A549 (cell line): ENCODE results near the gene TBC1D20. TPM values are rescaled to one million over a fixed set of nuclear protein-coding genes. Genes with fewer than 3 reads are reported as not detected.

Source experiments
- ATAC-seq, 2 experiments: fragments of 200-7000 bp in 1 of 2; fragments of >200 bp in 1 of 2; cut with Nextera tagmentation in 1 of 2; cut with Tn5 transposase in 1 of 2; 3 replicates each; pipeline versions ENCODE4 v1.8.0 to v1.9.1; 2018 to 2020; ENCODE audit warnings: mild to moderate bottlenecking in 1 of 2, moderate library complexity in 1 of 2
- CTCF ChIA-PET: fragments of 300-600 bp; sonication (Branson Sonifier 250); formaldehyde crosslinking; extraction: SDS; loops from one replicate; lab custom pipeline; 2021; ENCODE audit warnings: antibody characterized with exemption, inconsistent platforms; lab: Yijun Ruan, JAX
- POLR2A ChIA-PET: fragments of 350-600 bp; formaldehyde crosslinking; extraction: SDS; loops from one replicate; lab custom pipeline; 2021; ENCODE audit warnings: antibody characterized with exemption, inconsistent platforms; lab: Yijun Ruan, JAX
- DNase-seq, 2 experiments: peaks; one replicate each; pipeline versions ENCODE4 v3.0.0 to v3.0.0-alpha.2; 2011 to 2016; ENCODE audit warnings: low read depth in 1 of 2, low spot score in 1 of 2
- FAIRE-seq: peaks from 2 replicates; lab custom pipeline; 2011; peaks lifted over from hg19 to GRCh38; lab: Jason Lieb, UNC
- H3K27ac ChIP-seq, 2 experiments: fragments of >200 bp; sonication (Bioruptor Twin); formaldehyde crosslinking; 3 replicates each; pipeline ENCODE4 v1.5.1; 2016 to 2017
- H3K4me1 ChIP-seq: fragments of >200 bp; sonication (Bioruptor Twin); formaldehyde crosslinking; 3 replicates; pipeline ENCODE4 v1.6.1; 2016
- H3K4me2 ChIP-seq: fragments of >200 bp; sonication (Bioruptor Twin); formaldehyde crosslinking; 3 replicates; pipeline ENCODE4 v1.6.1; 2016
- H3K4me3 ChIP-seq: fragments of >200 bp; sonication (Bioruptor Twin); formaldehyde crosslinking; 3 replicates; pipeline ENCODE4 v1.5.1; 2016
- H3K9me3 ChIP-seq: fragments of >200 bp; sonication (Bioruptor Twin); formaldehyde crosslinking; 3 replicates; pipeline ENCODE4 v1.6.1; 2016
- BHLHE40 ChIP-seq: IDR thresholded peaks from 2 replicates; pipeline ENCODE4 v1.6.1; 2012; ENCODE audit warnings: low read depth, low read length, inconsistent platforms
- CBX2 ChIP-seq: fragments of 200-600 bp; sonication (generic); IDR thresholded peaks from 2 replicates; pipeline ENCODE4 v1.6.1; 2016; ENCODE audit warnings: low read depth, mild to moderate bottlenecking, borderline replicate concordance
- EHMT2 ChIP-seq: fragments of 200-600 bp; sonication (generic); IDR thresholded peaks from 2 replicates; pipeline ENCODE4 v1.6.1; 2016; ENCODE audit warnings: antibody characterized with exemption, low read depth, mild to moderate bottlenecking, moderate library complexity
- EP300 ChIP-seq, 2 experiments: fragments of >200 bp; sonication (Bioruptor Twin); formaldehyde crosslinking; IDR thresholded peaks; 2 replicates in 1 of 2; 3 replicates in 1 of 2; pipeline ENCODE4 v1.6.1; 2016 to 2017
- ESRRA ChIP-seq: fragments of 150-350 bp; IDR thresholded peaks from 2 replicates; pipeline ENCODE4 v1.6.1; 2014; ENCODE audit warnings: mild to moderate bottlenecking, low read length, borderline replicate concordance
- FOSB ChIP-seq: fragments of 250-450 bp; sonication (Bioruptor Pico); IDR thresholded peaks from 2 replicates; pipeline ENCODE4 v1.5.0; 2020; ENCODE audit warnings: mild to moderate bottlenecking, moderate library complexity
- GATA3 ChIP-seq: IDR thresholded peaks from 2 replicates; pipeline ENCODE4 v1.6.1; 2012; ENCODE audit warnings: borderline replicate concordance
- HEYL ChIP-seq: fragments of 250-450 bp; sonication (Bioruptor Pico); IDR thresholded peaks from 2 replicates; pipeline ENCODE4 v1.8.0; 2021; ENCODE audit warnings: mild to moderate bottlenecking, moderate library complexity
- HOXB13 ChIP-seq: fragments of 250-450 bp; sonication (Bioruptor Pico); IDR thresholded peaks from 2 replicates; pipeline ENCODE4 v1.5.0; 2020; ENCODE audit warnings: low read depth, mild to moderate bottlenecking, moderate library complexity
- HOXB5 ChIP-seq: fragments of 250-450 bp; sonication (Bioruptor Pico); IDR thresholded peaks from 2 replicates; pipeline ENCODE4 v1.5.0; 2020; ENCODE audit warnings: mild to moderate bottlenecking, moderate library complexity
- MAFK ChIP-seq: fragments of 450-650 bp; IDR thresholded peaks from 2 replicates; pipeline ENCODE4 v1.6.1; 2014; ENCODE audit not compliant: partially characterized antibody
- MAZ ChIP-seq: fragments of 150-350 bp; IDR thresholded peaks from 2 replicates; pipeline ENCODE4 v1.6.1; 2014; ENCODE audit warnings: antibody characterized with exemption, low read depth, low read length, borderline replicate concordance
- RAD21 ChIP-seq, 2 experiments: fragments of >200 bp in 1 of 2; sonication (Bioruptor Twin) in 1 of 2; formaldehyde crosslinking in 1 of 2; IDR thresholded peaks in 1 of 2; conservative IDR thresholded peaks in 1 of 2; 2 replicates in 1 of 2; 3 replicates in 1 of 2; pipeline ENCODE4 v1.6.1; 2012 to 2018; ENCODE audit warnings: inconsistent platforms in 1 of 2
- RARB ChIP-seq: fragments of 250-450 bp; sonication (Bioruptor Pico); IDR thresholded peaks from 2 replicates; pipeline ENCODE4 v1.8.0; 2021; ENCODE audit warnings: mild to moderate bottlenecking, moderate library complexity
- RFX5 ChIP-seq: fragments of 450-650 bp; IDR thresholded peaks from 2 replicates; pipeline ENCODE4 v1.7.1; 2014; ENCODE audit warnings: antibody characterized with exemption, mild to moderate bottlenecking, moderate library complexity
- TP53 ChIP-seq: fragments of 250-450 bp; sonication (Bioruptor Pico); IDR thresholded peaks from 2 replicates; pipeline ENCODE4 v1.5.0; 2021; ENCODE audit warnings: mild to moderate bottlenecking, moderate library complexity
- ZFP36 ChIP-seq: fragments of 450-650 bp; IDR thresholded peaks from 2 replicates; pipeline ENCODE4 v1.6.1; 2014; ENCODE audit warnings: borderline replicate concordance; ENCODE audit not compliant: partially characterized antibody
- ZNF302 ChIP-seq: fragments of 250-450 bp; sonication (Bioruptor Pico); IDR thresholded peaks from 2 replicates; pipeline ENCODE4 v1.9.0; 2021; ENCODE audit warnings: inconsistent platforms, mild to moderate bottlenecking, moderate library complexity
- WGBS: methylation state at CpG from one replicate; pipeline ENCODE4 v1.1.6; 2017; ENCODE audit errors: missing lambda C conversion rate; 5-methylcytosine and 5-hydroxymethylcytosine counted together
- polyA plus RNA-seq, 4 experiments: library from polyadenylated mRNA; depleted of rRNA in 3 of 4; stranded (reverse); fragments of >200 nt; fragmentation: RNase III in 1 of 4; extraction: RNeasy Plus Mini Kit Qiagen cat#74134 plus additional on column Dnase treatment in 1 of 4; gene quantifications; 2 replicates in 3 of 4; 3 replicates in 1 of 4; pipeline ENCODE4 v1.2.3, GENCODE V29; 2011 to 2017
- TF ChIP-seq, protein P1 (sequence below): fragments of >200 bp; sonication (Bioruptor Twin); formaldehyde crosslinking; IDR thresholded peaks from 3 replicates; pipeline ENCODE4 v1.6.1; 2016
- TF ChIP-seq, protein P2 (sequence below): fragments of 250-450 bp; sonication (Bioruptor Pico); IDR thresholded peaks from 2 replicates; pipeline ENCODE4 v1.5.0; 2021; ENCODE audit warnings: mild to moderate bottlenecking, moderate library complexity, borderline replicate concordance
- TF ChIP-seq, protein P3 (sequence below): IDR thresholded peaks from 2 replicates; pipeline ENCODE4 v1.6.1; 2012; ENCODE audit warnings: low read depth, borderline replicate concordance
- TF ChIP-seq, protein P4 (sequence below): fragments of 150-350 bp; IDR thresholded peaks from 2 replicates; pipeline ENCODE4 v1.6.1; 2014; ENCODE audit warnings: low read depth, mild to moderate bottlenecking, low read length
- TF ChIP-seq, protein P5 (sequence below): IDR thresholded peaks from 2 replicates; pipeline ENCODE4 v1.6.1; 2012

Gene TBC1D20
- polyA plus RNA-seq, 2 of the 4 experiments (the other 2 are of a cell fraction): 28.0 to 43.4 TPM

DNA sequence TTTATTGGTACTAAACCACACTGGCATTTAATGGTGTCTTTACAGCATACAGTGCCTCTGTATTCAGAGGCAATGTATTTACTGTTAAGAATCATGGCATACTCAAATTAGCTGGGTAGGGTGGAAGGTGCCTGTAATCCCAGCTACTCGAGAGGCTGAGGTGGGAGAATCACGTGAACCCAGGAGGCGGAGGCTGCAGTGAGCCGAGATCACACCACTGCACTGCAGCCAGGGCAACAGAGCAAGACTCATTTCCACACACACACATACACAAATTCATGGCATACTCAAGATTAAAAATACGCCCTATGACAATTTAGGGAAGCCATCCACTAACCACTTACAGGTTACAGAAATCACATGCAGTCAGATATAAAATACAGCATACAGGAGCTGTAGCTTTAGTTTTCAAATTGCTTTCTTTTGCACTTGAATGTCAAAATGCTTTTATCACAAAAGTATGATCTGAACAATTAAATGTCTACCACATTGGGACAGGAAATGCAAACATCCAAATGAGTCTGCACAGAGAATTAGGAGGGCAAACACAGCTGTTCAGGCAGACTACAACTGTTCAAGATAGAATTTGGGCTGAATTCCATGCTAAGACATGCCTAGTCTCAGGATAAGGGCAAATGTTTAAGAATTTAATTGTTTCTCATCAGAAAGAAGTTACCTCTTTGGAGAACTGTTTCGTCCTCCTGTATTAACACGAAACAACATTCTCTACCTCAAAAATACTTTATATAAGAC, 44.8 kb upstream of the TBC1D20 start (continued):
- TF ChIP-seq, protein P1, sequence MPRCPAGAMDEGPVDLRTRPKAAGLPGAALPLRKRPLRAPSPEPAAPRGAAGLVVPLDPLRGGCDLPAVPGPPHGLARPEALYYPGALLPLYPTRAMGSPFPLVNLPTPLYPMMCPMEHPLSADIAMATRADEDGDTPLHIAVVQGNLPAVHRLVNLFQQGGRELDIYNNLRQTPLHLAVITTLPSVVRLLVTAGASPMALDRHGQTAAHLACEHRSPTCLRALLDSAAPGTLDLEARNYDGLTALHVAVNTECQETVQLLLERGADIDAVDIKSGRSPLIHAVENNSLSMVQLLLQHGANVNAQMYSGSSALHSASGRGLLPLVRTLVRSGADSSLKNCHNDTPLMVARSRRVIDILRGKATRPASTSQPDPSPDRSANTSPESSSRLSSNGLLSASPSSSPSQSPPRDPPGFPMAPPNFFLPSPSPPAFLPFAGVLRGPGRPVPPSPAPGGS: no peak
- TF ChIP-seq, protein P2, sequence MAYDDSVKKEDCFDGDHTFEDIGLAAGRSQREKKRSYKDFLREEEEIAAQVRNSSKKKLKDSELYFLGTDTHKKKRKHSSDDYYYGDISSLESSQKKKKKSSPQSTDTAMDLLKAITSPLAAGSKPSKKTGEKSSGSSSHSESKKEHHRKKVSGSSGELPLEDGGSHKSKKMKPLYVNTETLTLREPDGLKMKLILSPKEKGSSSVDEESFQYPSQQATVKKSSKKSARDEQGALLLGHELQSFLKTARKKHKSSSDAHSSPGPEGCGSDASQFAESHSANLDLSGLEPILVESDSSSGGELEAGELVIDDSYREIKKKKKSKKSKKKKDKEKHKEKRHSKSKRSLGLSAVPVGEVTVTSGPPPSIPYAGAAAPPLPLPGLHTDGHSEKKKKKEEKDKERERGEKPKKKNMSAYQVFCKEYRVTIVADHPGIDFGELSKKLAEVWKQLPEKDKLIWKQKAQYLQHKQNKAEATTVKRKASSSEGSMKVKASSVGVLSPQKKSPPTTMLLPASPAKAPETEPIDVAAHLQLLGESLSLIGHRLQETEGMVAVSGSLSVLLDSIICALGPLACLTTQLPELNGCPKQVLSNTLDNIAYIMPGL: no peak
- no peak for TF ChIP-seq ESRRA
- TF ChIP-seq, all 56 proteins: peak for 0

DNA sequence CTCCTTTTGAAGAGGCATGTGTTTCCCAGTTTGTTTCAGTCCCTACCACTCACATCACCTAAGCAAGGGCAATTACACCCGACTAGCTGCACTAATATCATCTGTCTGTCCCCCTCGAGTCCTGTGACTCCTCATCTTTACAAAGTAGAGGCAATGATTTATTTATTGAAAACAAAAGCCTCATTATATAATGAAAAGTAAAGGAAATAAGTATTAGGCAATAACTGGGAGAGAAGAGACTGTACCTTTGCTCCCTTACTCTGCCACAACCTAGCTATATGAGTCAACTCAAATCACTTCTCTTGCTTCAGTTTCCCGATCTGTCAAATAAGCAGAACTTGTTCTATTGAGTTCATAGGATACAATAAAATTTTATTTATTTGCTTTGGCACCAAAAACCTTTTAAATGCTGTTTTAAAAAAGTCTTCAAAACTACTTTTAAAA, 42.3 kb upstream of the TBC1D20 start:
- peaks cover 14% of the 10 kb centered on the region for H3K4me1 ChIP-seq
- DNase-seq: no peak
- ChIA-PET POLR2A (no interaction called here), CTCF (interaction anchor here (1.2 to 1.6 kb wide), 3 partner anchors 9 to 42 kb away, joined by 3 read pairs; no protein-coding TSS in a partner anchor)
- no peak overlapping the region for H3K4me2 ChIP-seq
- ATAC-seq: no peak
- no peak overlapping the region for H3K27ac ChIP-seq
- TF ChIP-seq BHLHE40: no peak
- TF ChIP-seq ESRRA: no peak
- 80% methylated on average over 3 of the region's 3 CpGs for WGBS
- H3K9me3 ChIP-seq: no peaks in the 10 kb centered on the region
- no peak for FAIRE-seq
- no peak overlapping the region for H3K4me3 ChIP-seq

DNA sequence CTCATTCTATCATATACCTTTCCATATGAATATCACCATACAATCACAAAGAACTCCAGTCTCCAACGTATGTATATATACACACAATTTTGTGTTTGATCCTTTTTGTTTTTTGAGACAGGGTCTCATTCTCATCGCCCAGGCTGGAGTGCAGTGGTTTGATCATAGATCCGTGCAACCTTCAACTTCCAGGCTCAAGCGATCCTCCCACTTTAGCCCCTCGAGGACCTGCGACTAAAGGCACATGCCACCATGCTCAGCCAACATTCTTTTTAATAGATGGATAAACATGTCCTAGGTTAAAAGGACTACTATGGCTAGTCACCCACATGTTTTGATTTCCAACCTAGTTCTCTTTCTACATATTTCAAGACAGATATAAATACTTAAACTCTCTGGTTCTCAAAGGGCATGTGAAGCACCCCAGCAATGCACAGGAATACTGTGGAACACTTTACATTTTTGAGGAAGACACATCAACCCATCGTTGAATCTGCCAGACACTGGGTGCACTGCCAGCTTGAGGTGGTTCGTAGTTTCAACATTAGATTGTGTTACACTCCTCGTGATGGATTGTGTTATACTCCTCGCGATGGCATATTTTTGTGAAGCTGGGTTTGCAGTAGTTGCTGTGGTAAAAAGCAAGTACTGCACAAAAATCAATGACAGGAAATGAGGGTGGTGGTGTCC, 40.9 kb upstream of the TBC1D20 start:
- FAIRE-seq (peak; percentile 91), DNase-seq (no peak), ATAC-seq (no peak)
- no peak overlapping the region for H3K4me2 ChIP-seq
- WGBS: 92% methylated on average over 11 of the region's 11 CpGs
- no peak overlapping the region for H3K4me3 ChIP-seq
- TF ChIP-seq TP53: no peak
- no peak for TF ChIP-seq EHMT2
- TF ChIP-seq MAZ: no peak
- H3K9me3 ChIP-seq: no peaks in the 10 kb centered on the region
- ChIA-PET POLR2A (no interaction called here), CTCF (interaction anchor here (0.6 to 1.6 kb wide), 6 partner anchors 8 to 236 kb away, joined by 3 to 4 read pairs (median 3); no protein-coding TSS in a partner anchor)
- H3K4me1 ChIP-seq: no peaks in the 10 kb centered on the region
- H3K27ac ChIP-seq: no peak overlapping the region

DNA sequence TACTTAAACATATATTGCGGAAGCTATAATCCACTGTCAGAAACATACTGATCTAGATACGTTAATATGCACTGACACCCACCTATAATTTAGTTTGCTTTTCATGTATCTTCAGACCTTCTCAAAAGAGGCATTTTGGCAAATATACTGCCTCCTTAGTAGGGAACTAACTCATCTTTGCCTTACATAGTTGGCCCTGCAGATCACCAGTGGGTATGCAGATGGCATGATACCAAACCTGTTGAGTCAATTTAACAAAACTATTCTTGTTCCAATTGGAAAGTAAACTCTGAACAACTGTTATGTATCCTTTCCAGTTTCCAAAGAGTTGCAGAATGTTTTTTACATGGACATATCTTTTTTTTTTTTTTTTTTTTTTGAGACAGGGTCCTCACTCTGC, 35.6 kb upstream of the TBC1D20 start:
- Histone ChIP-seq H3K4me3 (no peak overlapping the region), H3K27ac (no peak overlapping the region), H3K9me3 (no peaks in the 10 kb centered on the region), H3K4me2 (no peak overlapping the region), H3K4me1 (peaks cover 13% of the 10 kb centered on the region; the same call in 2 of the 3 replicates)
- no peak for ATAC-seq
- CTCF ChIA-PET: interaction anchor here (0.7 to 2.3 kb wide), 2 partner anchors 12 to 282 kb away, joined by 3 to 5 read pairs; no protein-coding TSS in a partner anchor
- WGBS: 99% methylated on average over 2 of the region's 2 CpGs
- POLR2A ChIA-PET: no interaction called here
- FAIRE-seq: no peak
- TF ChIP-seq HOXB5: no peak
- TF ChIP-seq, protein P3, sequence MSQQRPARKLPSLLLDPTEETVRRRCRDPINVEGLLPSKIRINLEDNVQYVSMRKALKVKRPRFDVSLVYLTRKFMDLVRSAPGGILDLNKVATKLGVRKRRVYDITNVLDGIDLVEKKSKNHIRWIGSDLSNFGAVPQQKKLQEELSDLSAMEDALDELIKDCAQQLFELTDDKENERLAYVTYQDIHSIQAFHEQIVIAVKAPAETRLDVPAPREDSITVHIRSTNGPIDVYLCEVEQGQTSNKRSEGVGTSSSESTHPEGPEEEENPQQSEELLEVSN: no peak
- TF ChIP-seq EP300 (IDR thresholded peaks at IDR 0.05): no peak
- TF ChIP-seq, protein P4, sequence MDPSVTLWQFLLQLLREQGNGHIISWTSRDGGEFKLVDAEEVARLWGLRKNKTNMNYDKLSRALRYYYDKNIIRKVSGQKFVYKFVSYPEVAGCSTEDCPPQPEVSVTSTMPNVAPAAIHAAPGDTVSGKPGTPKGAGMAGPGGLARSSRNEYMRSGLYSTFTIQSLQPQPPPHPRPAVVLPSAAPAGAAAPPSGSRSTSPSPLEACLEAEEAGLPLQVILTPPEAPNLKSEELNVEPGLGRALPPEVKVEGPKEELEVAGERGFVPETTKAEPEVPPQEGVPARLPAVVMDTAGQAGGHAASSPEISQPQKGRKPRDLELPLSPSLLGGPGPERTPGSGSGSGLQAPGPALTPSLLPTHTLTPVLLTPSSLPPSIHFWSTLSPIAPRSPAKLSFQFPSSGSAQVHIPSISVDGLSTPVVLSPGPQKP: no peak
- no peak for TF ChIP-seq MAZ
- TF ChIP-seq RAD21 (conservative IDR thresholded peaks at IDR 0.05 in 1 of 2, IDR thresholded peaks at IDR 0.05 in 1 of 2): no peak
- no peak for TF ChIP-seq ZFP36
- no peak for TF ChIP-seq ZNF302 (CRISPR knock-in tag)
- TF ChIP-seq CBX2: no peak
- TF ChIP-seq HEYL (CRISPR knock-in tag): no peak
- no peak for TF ChIP-seq RARB (CRISPR knock-in tag)
- TF ChIP-seq, protein P5, sequence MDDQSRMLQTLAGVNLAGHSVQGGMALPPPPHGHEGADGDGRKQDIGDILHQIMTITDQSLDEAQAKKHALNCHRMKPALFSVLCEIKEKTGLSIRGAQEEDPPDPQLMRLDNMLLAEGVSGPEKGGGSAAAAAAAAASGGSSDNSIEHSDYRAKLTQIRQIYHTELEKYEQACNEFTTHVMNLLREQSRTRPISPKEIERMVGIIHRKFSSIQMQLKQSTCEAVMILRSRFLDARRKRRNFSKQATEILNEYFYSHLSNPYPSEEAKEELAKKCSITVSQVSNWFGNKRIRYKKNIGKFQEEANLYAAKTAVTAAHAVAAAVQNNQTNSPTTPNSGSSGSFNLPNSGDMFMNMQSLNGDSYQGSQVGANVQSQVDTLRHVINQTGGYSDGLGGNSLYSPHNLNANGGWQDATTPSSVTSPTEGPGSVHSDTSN: no peak
- TF ChIP-seq GATA3: no peak
- no peak for TF ChIP-seq MAFK
- no peak for TF ChIP-seq RFX5
- no peak for TF ChIP-seq HOXB13 (CRISPR knock-in tag)
- no peak for TF ChIP-seq FOSB (CRISPR knock-in tag)
- DNase-seq: no peak
